ENCODE measurements around the gene MROH2A. TPM values are rescaled to one million over a fixed set of nuclear protein-coding genes. Genes with fewer than 3 reads are reported as not detected.

Gene MROH2A
- total RNA-seq, 1 experiment from 2014 or later = 0.33 TPM

GRCh38 chr2:233775414-233775813 lies 2.7 kb upstream of the MROH2A start:
- H3K9me3 Mint-ChIP-seq (ENCODE audit: low read depth, unreplicated experiment) = peaks cover 6% of the 10 kb centered on the region
- no peaks in the 10 kb centered on the region for H3K27me3 Mint-ChIP-seq (ENCODE audit: unreplicated experiment)
- H3K4me1 Mint-ChIP-seq (ENCODE audit: low read depth, unreplicated experiment) = no peaks in the 10 kb centered on the region
- DNase-seq = no peak
- H3K27ac Mint-ChIP-seq (ENCODE audit: unreplicated experiment) = peak overlapping the region; percentile 28
- CTCF ChIA-PET = interaction anchor here (0.6 to 0.7 kb wide), 2 partner anchors 140 to 402 kb away, joined by 3 read pairs; no protein-coding TSS in a partner anchor
- peaks cover 26% of the 10 kb centered on the region for H3K36me3 Mint-ChIP-seq (ENCODE audit: insufficient read depth, unreplicated experiment)
- H3K4me3 Mint-ChIP-seq (ENCODE audit: low read depth, unreplicated experiment) = no peak overlapping the region
- no peak for TF ChIP-seq CTCF (IDR thresholded peaks at IDR 0.05; ENCODE audit: unreplicated experiment)
- intact Hi-C loops (cut with micrococcal nuclease; ENCODE audit: unreplicated experiment) = no loop called here
- no TSS peak for BruUV-seq (replicated peaks)

- BruUV-seq (replicated peaks) = no TSS peak
- Mint-ChIP-seq H3K4me3 (ENCODE audit: low read depth, unreplicated experiment) (no peak overlapping the region), H3K27me3 (ENCODE audit: unreplicated experiment) (no peaks in the 10 kb centered on the region)
These were observed 1.6 kb downstream of the MROH2A start for GRCh38 chr2:233779722-233780121.

GRCh38 chr2:233780771-233781170 lies 2.6 kb downstream of the MROH2A start:
- H3K27ac Mint-ChIP-seq (ENCODE audit: unreplicated experiment) = no peak overlapping the region
- DNase-seq = no peak
- peaks cover 12% of the 10 kb centered on the region for H3K36me3 Mint-ChIP-seq (ENCODE audit: insufficient read depth, unreplicated experiment)
- CTCF ChIA-PET = no interaction called here
- H3K4me1 Mint-ChIP-seq (ENCODE audit: low read depth, unreplicated experiment) = no peaks in the 10 kb centered on the region
- peaks cover 8% of the 10 kb centered on the region for H3K9me3 Mint-ChIP-seq (ENCODE audit: low read depth, unreplicated experiment)
- no peak for TF ChIP-seq CTCF (IDR thresholded peaks at IDR 0.05; ENCODE audit: unreplicated experiment)
- H3K27me3 Mint-ChIP-seq (ENCODE audit: unreplicated experiment) = no peaks in the 10 kb centered on the region
- intact Hi-C loops (cut with micrococcal nuclease; ENCODE audit: unreplicated experiment) = no loop called here
- BruUV-seq (replicated peaks) = no TSS peak
- H3K4me3 Mint-ChIP-seq (ENCODE audit: low read depth, unreplicated experiment) = no peak overlapping the region

More at GRCh38 chr2:233779722-233780121, 1.6 kb downstream of the MROH2A start:
- Mint-ChIP-seq H3K9me3 (ENCODE audit: low read depth, unreplicated experiment) (peaks cover 11% of the 10 kb centered on the region), H3K36me3 (ENCODE audit: insufficient read depth, unreplicated experiment) (peaks cover 20% of the 10 kb centered on the region), H3K4me1 (ENCODE audit: low read depth, unreplicated experiment) (no peaks in the 10 kb centered on the region), H3K27ac (ENCODE audit: unreplicated experiment) (no peak overlapping the region)
- no peak for TF ChIP-seq CTCF (IDR thresholded peaks at IDR 0.05; ENCODE audit: unreplicated experiment)
- no peak for DNase-seq
- intact Hi-C loops (cut with micrococcal nuclease; ENCODE audit: unreplicated experiment) = no loop called here
- CTCF ChIA-PET = no interaction called here

- H3K27me3 Mint-ChIP-seq (ENCODE audit: unreplicated experiment) = peaks cover 10% of the 10 kb centered on the region
- H3K9me3 Mint-ChIP-seq (ENCODE audit: low read depth, unreplicated experiment) = peaks cover 6% of the 10 kb centered on the region
- no peak overlapping the region for H3K4me3 Mint-ChIP-seq (ENCODE audit: low read depth, unreplicated experiment)
- TF ChIP-seq CTCF (IDR thresholded peaks at IDR 0.05; ENCODE audit: unreplicated experiment) = no peak
- intact Hi-C loops (cut with micrococcal nuclease; ENCODE audit: unreplicated experiment) = no loop called here
- CTCF ChIA-PET = no interaction called here
- no TSS peak for BruUV-seq (replicated peaks)
- no peaks in the 10 kb centered on the region for H3K4me1 Mint-ChIP-seq (ENCODE audit: low read depth, unreplicated experiment)
- H3K27ac Mint-ChIP-seq (ENCODE audit: unreplicated experiment) = no peak overlapping the region
- peaks cover 6% of the 10 kb centered on the region for H3K36me3 Mint-ChIP-seq (ENCODE audit: insufficient read depth, unreplicated experiment)
- no peak for DNase-seq
These were observed 11.4 kb downstream of the MROH2A start for GRCh38 chr2:233789554-233789953.
